A549 (cell line): Measurements from ENCODE around the gene ITSN1. TPM values are rescaled to one million over a fixed set of nuclear protein-coding genes. Genes with fewer than 3 reads are reported as not detected.

Experiments
- ATAC-seq, 2 experiments: fragments of 200-7000 bp in 1 of 2; fragments of >200 bp in 1 of 2; cut with Nextera tagmentation in 1 of 2; cut with Tn5 transposase in 1 of 2; 3 replicates each; pipeline versions ENCODE4 v1.8.0 to v1.9.1; 2018 to 2020; ENCODE audit warnings: mild to moderate bottlenecking in 1 of 2, moderate library complexity in 1 of 2
- CTCF ChIA-PET: fragments of 300-600 bp; sonication (Branson Sonifier 250); formaldehyde crosslinking; extraction: SDS; loops from one replicate; lab custom pipeline; 2021; ENCODE audit warnings: antibody characterized with exemption, inconsistent platforms; lab: Yijun Ruan, JAX
- POLR2A ChIA-PET: fragments of 350-600 bp; formaldehyde crosslinking; extraction: SDS; loops from one replicate; lab custom pipeline; 2021; ENCODE audit warnings: antibody characterized with exemption, inconsistent platforms; lab: Yijun Ruan, JAX
- DNase-seq, 2 experiments: peaks; one replicate each; pipeline versions ENCODE4 v3.0.0 to v3.0.0-alpha.2; 2011 to 2016; ENCODE audit warnings: low read depth in 1 of 2, low spot score in 1 of 2
- FAIRE-seq: peaks from 2 replicates; lab custom pipeline; 2011; peaks lifted over from hg19 to GRCh38; lab: Jason Lieb, UNC
- H3K27ac ChIP-seq, 2 experiments: fragments of >200 bp; sonication (Bioruptor Twin); formaldehyde crosslinking; 3 replicates each; pipeline ENCODE4 v1.5.1; 2016 to 2017
- H3K4me1 ChIP-seq: fragments of >200 bp; sonication (Bioruptor Twin); formaldehyde crosslinking; 3 replicates; pipeline ENCODE4 v1.6.1; 2016
- H3K4me2 ChIP-seq: fragments of >200 bp; sonication (Bioruptor Twin); formaldehyde crosslinking; 3 replicates; pipeline ENCODE4 v1.6.1; 2016
- H3K4me3 ChIP-seq: fragments of >200 bp; sonication (Bioruptor Twin); formaldehyde crosslinking; 3 replicates; pipeline ENCODE4 v1.5.1; 2016
- H3K9me3 ChIP-seq: fragments of >200 bp; sonication (Bioruptor Twin); formaldehyde crosslinking; 3 replicates; pipeline ENCODE4 v1.6.1; 2016
- ATOH8 ChIP-seq: fragments of 250-450 bp; sonication (Bioruptor Pico); IDR thresholded peaks from 2 replicates; pipeline ENCODE4 v1.5.0; 2020; ENCODE audit warnings: low read depth, mild to moderate bottlenecking, moderate library complexity
- BCL3 ChIP-seq: fragments of >200 bp; sonication (Bioruptor Twin); formaldehyde crosslinking; IDR thresholded peaks from 3 replicates; pipeline ENCODE4 v1.6.1; 2016
- CBX8 ChIP-seq: fragments of 200-600 bp; sonication (generic); IDR thresholded peaks from 2 replicates; pipeline ENCODE4 v1.6.1; 2016
- CEBPB ChIP-seq, 2 experiments: fragments of >200 bp in 1 of 2; sonication (Bioruptor Twin) in 1 of 2; formaldehyde crosslinking in 1 of 2; IDR thresholded peaks; 2 replicates each; pipeline ENCODE4 v1.6.1; 2012 to 2016
- CHD2 ChIP-seq: fragments of 150-350 bp; IDR thresholded peaks from 2 replicates; pipeline ENCODE4 v1.6.1; 2014; ENCODE audit warnings: low read length; ENCODE audit not compliant: partially characterized antibody
- EP300 ChIP-seq, 2 experiments: fragments of >200 bp; sonication (Bioruptor Twin); formaldehyde crosslinking; IDR thresholded peaks; 2 replicates in 1 of 2; 3 replicates in 1 of 2; pipeline ENCODE4 v1.6.1; 2016 to 2017
- FOSB ChIP-seq: fragments of 250-450 bp; sonication (Bioruptor Pico); IDR thresholded peaks from 2 replicates; pipeline ENCODE4 v1.5.0; 2020; ENCODE audit warnings: mild to moderate bottlenecking, moderate library complexity
- FOSL2 ChIP-seq, 2 experiments: fragments of 450-650 bp in 1 of 2; fragments of >200 bp in 1 of 2; sonication (Bioruptor Twin) in 1 of 2; formaldehyde crosslinking; IDR thresholded peaks; 2 replicates each; pipeline versions ENCODE4 v1.5.0 to v1.6.1; 2016 to 2020; ENCODE audit warnings: mild to moderate bottlenecking in 1 of 2, moderate library complexity in 1 of 2
- GATA3 ChIP-seq: IDR thresholded peaks from 2 replicates; pipeline ENCODE4 v1.6.1; 2012; ENCODE audit warnings: borderline replicate concordance
- HEYL ChIP-seq: fragments of 250-450 bp; sonication (Bioruptor Pico); IDR thresholded peaks from 2 replicates; pipeline ENCODE4 v1.8.0; 2021; ENCODE audit warnings: mild to moderate bottlenecking, moderate library complexity
- HMGXB4 ChIP-seq: fragments of 250-450 bp; sonication (Bioruptor Pico); IDR thresholded peaks from 2 replicates; pipeline ENCODE4 v1.5.0; 2021; ENCODE audit warnings: mild to moderate bottlenecking, moderate library complexity, borderline replicate concordance
- HOXA7 ChIP-seq: fragments of 250-450 bp; sonication (Bioruptor Pico); IDR thresholded peaks from 2 replicates; pipeline ENCODE4 v1.5.0; 2020; ENCODE audit warnings: mild to moderate bottlenecking, moderate library complexity
- JUNB ChIP-seq: fragments of >200 bp; sonication (Bioruptor Twin); formaldehyde crosslinking; IDR thresholded peaks from 2 replicates; pipeline ENCODE4 v1.6.1; 2016
- NPAS2 ChIP-seq: fragments of 250-450 bp; sonication (Bioruptor Pico); IDR thresholded peaks from 2 replicates; pipeline ENCODE4 v1.8.0; 2022; ENCODE audit warnings: mild to moderate bottlenecking, moderate library complexity, borderline replicate concordance
- PBX3 ChIP-seq: IDR thresholded peaks from 2 replicates; pipeline ENCODE4 v1.6.1; 2012
- PHF8 ChIP-seq: fragments of 200-600 bp; sonication (generic); IDR thresholded peaks from 2 replicates; pipeline ENCODE4 v1.6.1; 2016; ENCODE audit warnings: low read depth, mild to moderate bottlenecking, antibody characterized with exemption, moderate library complexity, borderline replicate concordance
- POLR2AphosphoS2 ChIP-seq: conservative IDR thresholded peaks from 2 replicates; pipeline ENCODE4 v1.6.1; 2012; ENCODE audit warnings: low read length, improper control_type of control experiment, inconsistent platforms
- RCOR1 ChIP-seq: fragments of 150-350 bp; IDR thresholded peaks from 2 replicates; pipeline ENCODE4 v1.6.1; 2014; ENCODE audit warnings: antibody characterized with exemption, low read length, low read depth
- REST ChIP-seq: fragments of 200-600 bp; sonication (generic); IDR thresholded peaks from 2 replicates; pipeline ENCODE4 v1.6.1; 2016; ENCODE audit warnings: antibody characterized with exemption, mild to moderate bottlenecking, moderate library complexity
- RNF2 ChIP-seq: fragments of 200-600 bp; sonication (generic); IDR thresholded peaks from 2 replicates; pipeline ENCODE4 v1.6.1; 2016; ENCODE audit warnings: low read depth, mild to moderate bottlenecking, antibody characterized with exemption, moderate library complexity, borderline replicate concordance
- SREBF2 ChIP-seq: fragments of 450-650 bp; IDR thresholded peaks from 2 replicates; pipeline ENCODE4 v1.6.1; 2014; ENCODE audit warnings: mild to moderate bottlenecking, moderate library complexity
- ZFP36 ChIP-seq: fragments of 450-650 bp; IDR thresholded peaks from 2 replicates; pipeline ENCODE4 v1.6.1; 2014; ENCODE audit warnings: borderline replicate concordance; ENCODE audit not compliant: partially characterized antibody
- WGBS: methylation state at CpG from one replicate; pipeline ENCODE4 v1.1.6; 2017; ENCODE audit errors: missing lambda C conversion rate; 5-methylcytosine and 5-hydroxymethylcytosine counted together
- polyA plus RNA-seq, 4 experiments: library from polyadenylated mRNA; depleted of rRNA in 3 of 4; stranded (reverse); fragments of >200 nt; fragmentation: RNase III in 1 of 4; extraction: RNeasy Plus Mini Kit Qiagen cat#74134 plus additional on column Dnase treatment in 1 of 4; gene quantifications; 2 replicates in 3 of 4; 3 replicates in 1 of 4; pipeline ENCODE4 v1.2.3, GENCODE V29; 2011 to 2017

The ITSN1 gene
- polyA plus RNA-seq, 2 of the 4 experiments (the other 2 are of a cell fraction), result 15.2 to 23.7 TPM

- H3K4me3 ChIP-seq, result no peak overlapping the region
- no peak for DNase-seq
- H3K9me3 ChIP-seq, result no peaks in the 10 kb centered on the region
- TF ChIP-seq RCOR1 (no peak), HOXA7 (CRISPR knock-in tag) (no peak), CEBPB (IDR thresholded peaks at IDR 0.05) (no peak), SREBF2 (no peak), HMGXB4 (CRISPR knock-in tag) (no peak), PHF8 (no peak), CHD2 (no peak), FOSB (CRISPR knock-in tag) (no peak), FOSL2 (IDR thresholded peaks at IDR 0.05) (no peak), FOSL2 (CRISPR knock-in tag; IDR thresholded peaks at IDR 0.05) (no peak), ATOH8 (no peak), NPAS2 (CRISPR knock-in tag) (no peak), PBX3 (no peak), BCL3 (no peak), REST (no peak), ZFP36 (no peak)
- ChIA-PET POLR2A (interaction anchor here (1.0 kb wide), 1 partner anchor 30 kb away, joined by 5 read pairs; no protein-coding TSS in a partner anchor), CTCF (interaction anchor here (0.6 to 1.3 kb wide), 3 partner anchors 24 to 1350 kb away, joined by 3 to 5 read pairs (median 4); no protein-coding TSS in a partner anchor)
- no peak for FAIRE-seq
- peak overlapping the region in 1 of 2 experiments; percentile 45; a peak in 2 of 6 replicates for H3K27ac ChIP-seq
- H3K4me1 ChIP-seq, result peaks cover 52% of the 10 kb centered on the region
- H3K4me2 ChIP-seq, result peak overlapping the region; percentile 62
- ATAC-seq, result no peak
Measured at GRCh38 chr21:33685613-33686197, 43.4 kb downstream of the ITSN1 start.

GRCh38 chr21:33686386-33686785 lies 44.1 kb downstream of the ITSN1 start:
- TF ChIP-seq HEYL (CRISPR knock-in tag) (no peak), CEBPB (IDR thresholded peaks at IDR 0.05) (no peak), GATA3 (no peak), CBX8 (no peak), JUNB (no peak), SREBF2 (no peak), POLR2AphosphoS2 (no peak), RNF2 (no peak), EP300 (IDR thresholded peaks at IDR 0.05) (no peak)
- CTCF ChIA-PET, result no interaction called here

More at GRCh38 chr21:33686386-33686785, 44.1 kb downstream of the ITSN1 start:
- POLR2A ChIA-PET, result no interaction called here
- ATAC-seq (no peak), DNase-seq (no peak), FAIRE-seq (no peak)
- H3K4me2 ChIP-seq, result peak overlapping the region; percentile 62
- 93% methylated on average over 3 of the region's 3 CpGs for WGBS
- peak overlapping the region in 1 of 2 experiments; percentile 49; a peak in 2 of 6 replicates for H3K27ac ChIP-seq
- H3K4me1 ChIP-seq, result peaks cover 52% of the 10 kb centered on the region
- no peak overlapping the region for H3K4me3 ChIP-seq
- no peaks in the 10 kb centered on the region for H3K9me3 ChIP-seq
